H1 (cell line): Measurements from ENCODE around the gene MAP10. TPM values are rescaled to one million over a fixed set of nuclear protein-coding genes. Genes with fewer than 3 reads are reported as not detected.

Experiments used
- CEBPB ChIP-seq: IDR thresholded peaks from 2 replicates; pipeline ENCODE4 v1.6.1; 2012; ENCODE audit warnings: low read depth, low read length
- CHD1 ChIP-seq: IDR thresholded peaks from 2 replicates; pipeline ENCODE4 v1.6.1; 2012; ENCODE audit warnings: low read depth, low read length, improper control_type of control experiment
- CHD7 ChIP-seq: fragments of 300-600 bp; sonication (generic); IDR thresholded peaks from 2 replicates; pipeline ENCODE4 v1.7.1; 2012; ENCODE audit warnings: low read length, moderate library complexity, mild to moderate bottlenecking, inconsistent platforms; ENCODE audit not compliant: insufficient replicate concordance
- HDAC2 ChIP-seq, 2 experiments: fragments of 300-600 bp in 1 of 2; sonication (generic) in 1 of 2; IDR thresholded peaks; 2 replicates each; pipeline ENCODE4 v1.6.1; 2011 to 2012; ENCODE audit warnings: low read depth in 2 of 2, low read length in 2 of 2, mild to moderate bottlenecking in 2 of 2, moderate library complexity in 2 of 2, borderline replicate concordance in 1 of 2, inconsistent platforms in 1 of 2
- KDM4A ChIP-seq: IDR thresholded peaks from one replicate; pipeline ENCODE4 v1.7.1; 2012; ENCODE audit warnings: low read depth, mild to moderate bottlenecking, moderate library complexity, low read length, inconsistent platforms; ENCODE audit not compliant: severe bottlenecking
- RXRA ChIP-seq: IDR thresholded peaks from 2 replicates; pipeline ENCODE4 v1.6.1; 2011; ENCODE audit warnings: low read depth, mild to moderate bottlenecking, low read length, moderate library complexity; ENCODE audit not compliant: insufficient read depth
- SIRT6 ChIP-seq: IDR thresholded peaks from one replicate; pipeline ENCODE4 v1.7.1; 2012; ENCODE audit warnings: low read length, inconsistent platforms
- SP4 ChIP-seq: IDR thresholded peaks from 2 replicates; pipeline ENCODE4 v1.6.1; 2012; ENCODE audit warnings: low read length, inconsistent platforms
- YY1 ChIP-seq: IDR thresholded peaks from 2 replicates; pipeline ENCODE4 v1.6.1; 2011; ENCODE audit warnings: low read depth, mild to moderate bottlenecking, low read length
- polyA plus RNA-seq, 7 experiments: library from polyadenylated mRNA; depleted of rRNA in 3 of 7; stranded (reverse) in 5 of 7; unstranded in 2 of 7; fragments of >200 nt in 5 of 7; fragments of 200-250 nt in 2 of 7; gene quantifications; 1 replicate in 5 of 7; 2 replicates in 1 of 7; 4 replicates in 1 of 7; pipeline versions ENCODE4 v1.2.1 to v1.2.3, GENCODE V29; 2011 to 2013; ENCODE audit warnings: missing spikeins in 2 of 7, mixed read lengths in 2 of 7
- total RNA-seq: library from RNA; stranded (reverse); fragmentation: NEBNext Ultra II Directional; extraction: Animal tissue kit (Norgen Biotek cat#: 25700); gene quantifications from 2 replicates; pipeline ENCODE4 v1.2.1, GENCODE V29; 2021

Gene MAP10
- total and polyA plus RNA-seq, 2 of the 8 experiments (the other 6 are each of a cell fraction or from before 2014, with no cell fraction given), result 1.5 to 3.5 TPM

GRCh38 chr1:232805269-232806185, at the start of gene MAP10 (continued):
- TF ChIP-seq CHD7 (no peak), YY1 (peak; percentile 97), HDAC2 (IDR thresholded peaks at IDR 0.05; ENCODE audit: borderline replicate concordance in 1 of 2, low read depth in 2 of 2, low read length in 2 of 2) (no peak; a peak in 1 of 4 replicates), SIRT6 (no peak), KDM4A (peak; percentile 97), CHD1 (no peak), RXRA (no peak), CEBPB (no peak), SP4 (no peak)
